Erythroblast (primary cell): ENCODE data around the gene CHRDL1.
"Not testable (repeated sequence)": the region's sequence is repeated elsewhere in the genome, so short reads cannot be mapped to it uniquely, and the experiment has no call there.

Experiments used
- DNase-seq, 2 experiments: peaks; one replicate each; lab custom pipeline; 2025; lab: John Stamatoyannopoulos, UW
- GATA1 ChIP-seq: IDR thresholded peaks from 2 replicates; pipeline ENCODE4 v1.6.1; 2011; ENCODE audit warnings: low read depth, mild to moderate bottlenecking, control low read depth, low read length, moderate library complexity
- POLR2A ChIP-seq: IDR thresholded peaks from 2 replicates; pipeline ENCODE4 v1.6.1; 2011; ENCODE audit warnings: mild to moderate bottlenecking, low read length

Gene CHRDL1

DNA sequence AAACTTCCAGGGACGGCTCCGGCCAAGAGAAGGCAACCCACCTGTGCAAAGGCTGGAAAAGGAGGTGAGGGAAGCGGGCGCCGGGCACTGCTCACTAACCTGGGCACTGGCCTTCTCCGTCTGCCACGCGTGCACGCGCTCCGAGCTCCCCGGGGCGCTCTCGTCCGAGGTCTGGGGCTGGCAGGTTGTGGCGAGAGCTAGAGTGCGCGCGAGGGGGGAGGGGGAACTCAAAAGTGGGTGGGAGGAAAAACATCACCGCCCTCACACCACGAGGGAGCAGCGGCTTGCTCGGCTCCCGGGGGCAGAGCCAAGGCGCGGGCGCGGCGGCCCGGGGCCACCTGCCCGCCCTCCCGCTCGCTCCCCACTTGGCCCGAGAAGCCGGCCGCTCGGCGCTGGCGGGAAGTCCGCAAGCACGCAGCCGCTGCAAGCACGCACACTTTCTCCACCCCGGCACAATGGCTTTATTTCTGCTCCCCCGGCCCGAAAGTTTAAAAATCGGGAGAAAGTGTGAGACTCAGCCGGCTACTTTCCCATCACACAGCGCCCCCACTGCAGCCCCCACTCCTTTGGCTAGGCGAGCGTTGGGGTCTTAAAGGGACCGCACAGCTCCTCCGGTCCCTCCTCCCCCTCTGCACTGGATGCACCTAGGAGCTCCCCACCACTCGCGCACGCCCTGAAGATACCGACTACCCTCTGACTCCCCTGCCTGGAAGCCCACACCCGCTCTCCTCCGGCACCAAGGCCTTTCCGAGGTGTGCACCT is at the start of gene CHRDL1:
CHRDL1 (minus strand) TSS at position 173 of the 762 bp plus-strand sequence. CDS start 3,636 bp downstream, outside the sequence.
- no peak for TF ChIP-seq GATA1
- TF ChIP-seq POLR2A, result no peak

GRCh38 chrX:110836982-110837381 is 41.4 kb upstream of the CHRDL1 start:
- TF ChIP-seq POLR2A, result no peak
- TF ChIP-seq GATA1, result no peak
- DNase-seq, result no peak

More for the DNA sequence above, at the start of gene CHRDL1:
- DNase-seq, result no peak

DNA sequence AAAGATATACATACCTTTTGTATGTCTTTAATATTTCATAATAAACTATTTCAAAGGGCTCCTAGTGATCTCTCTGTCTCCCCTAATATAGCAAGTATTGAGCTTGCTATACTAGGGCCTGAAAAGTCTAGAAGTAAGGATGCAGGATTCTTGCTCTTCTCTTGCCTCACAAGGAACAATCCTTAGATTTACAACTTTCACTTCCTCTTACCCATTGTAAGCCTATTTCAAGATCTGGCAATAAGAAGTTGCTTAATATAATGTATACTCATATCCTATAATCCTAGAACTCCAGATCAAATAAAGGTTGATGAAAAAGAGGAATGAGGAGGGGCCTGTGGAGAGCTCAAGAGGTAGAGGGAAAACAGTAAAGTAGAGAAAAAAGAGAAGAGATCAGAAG is 40.8 kb upstream of the CHRDL1 start:
- TF ChIP-seq GATA1, result no peak
- TF ChIP-seq POLR2A, result no peak
- no peak for DNase-seq

GRCh38 chrX:110836001-110836400 is 40.4 kb upstream of the CHRDL1 start:
- no peak for DNase-seq
- TF ChIP-seq GATA1, result no peak
- no peak for TF ChIP-seq POLR2A

GRCh38 chrX:110825972-110826371 is 30.4 kb upstream of the CHRDL1 start:
- DNase-seq, result no peak
- TF ChIP-seq GATA1, result no peak
- no peak for TF ChIP-seq POLR2A

GRCh38 chrX:110816543-110816942 is 20.9 kb upstream of the CHRDL1 start:
- DNase-seq, result not testable (repeated sequence)

- TF ChIP-seq POLR2A, result no peak
- TF ChIP-seq GATA1, result no peak
- no peak for DNase-seq
These were observed 10.5 kb upstream of the CHRDL1 start for GRCh38 chrX:110806145-110806544.

DNA sequence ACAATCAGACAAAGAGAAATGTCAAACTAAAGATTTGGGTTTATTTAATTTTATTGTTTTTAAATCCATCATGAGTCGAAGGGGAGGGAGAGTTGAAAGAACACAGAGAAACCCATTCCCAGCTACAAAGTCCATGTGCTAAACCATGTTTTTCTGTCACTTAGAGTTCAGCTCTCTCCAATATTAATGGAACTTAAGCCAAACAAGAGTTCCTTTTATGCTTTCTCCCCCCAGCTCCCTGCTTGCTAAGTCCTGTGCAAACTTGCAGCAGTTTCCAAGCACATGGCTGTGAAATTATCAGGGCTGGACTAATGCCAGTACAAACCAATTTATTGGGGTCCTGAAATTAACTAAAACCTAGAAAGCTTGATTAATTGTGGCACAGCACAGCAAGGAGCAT is 9.7 kb upstream of the CHRDL1 start:
- no peak for DNase-seq
- TF ChIP-seq GATA1 (no peak), POLR2A (no peak)

GRCh38 chrX:110804446-110804845 is 8.8 kb upstream of the CHRDL1 start:
- TF ChIP-seq GATA1, result no peak
- TF ChIP-seq POLR2A, result no peak

DNA sequence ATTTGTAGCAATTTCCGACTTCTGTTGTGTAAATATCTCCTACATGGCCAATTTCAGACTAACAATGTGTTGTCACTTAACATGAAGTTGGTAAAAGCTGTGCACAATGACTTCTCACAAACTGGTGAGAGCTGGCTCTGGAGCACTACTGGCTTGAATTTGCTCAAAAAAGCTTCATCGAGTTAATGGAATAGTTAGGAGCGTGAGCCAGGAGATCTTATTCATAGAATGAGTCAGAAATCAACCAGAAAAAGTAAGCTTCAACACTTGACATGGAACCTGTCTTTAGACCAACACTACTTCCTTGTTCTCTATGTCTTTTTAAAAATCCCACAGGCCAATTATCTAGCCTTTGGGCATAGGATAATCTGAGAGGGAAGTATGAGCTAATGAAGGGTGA is 7.9 kb upstream of the CHRDL1 start:
- DNase-seq, result no peak
- TF ChIP-seq GATA1, result no peak
- no peak for TF ChIP-seq POLR2A

More at GRCh38 chrX:110804446-110804845, 8.8 kb upstream of the CHRDL1 start:
- DNase-seq, result no peak

DNA sequence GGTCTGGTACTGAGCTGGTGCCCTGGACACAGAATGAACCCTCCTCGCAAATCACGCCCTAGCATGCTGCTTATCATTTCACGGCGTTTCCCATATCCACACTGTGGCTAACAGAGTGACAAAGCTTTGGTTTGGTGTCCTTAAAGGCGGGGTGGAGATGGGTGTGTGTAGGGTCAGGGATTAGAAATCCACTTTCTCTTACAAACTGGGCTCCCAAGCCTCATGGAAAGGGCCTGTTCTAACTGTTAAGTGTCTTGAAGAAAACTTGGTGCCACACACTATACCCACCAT is 735 bp upstream of the CHRDL1 start:
- DNase-seq, result no peak
- no peak for TF ChIP-seq POLR2A
- TF ChIP-seq GATA1, result no peak

- DNase-seq, result no peak
- TF ChIP-seq POLR2A, result no peak
- TF ChIP-seq GATA1, result no peak
These were observed 1.0 kb downstream of the CHRDL1 start for GRCh38 chrX:110794601-110795000.

DNA sequence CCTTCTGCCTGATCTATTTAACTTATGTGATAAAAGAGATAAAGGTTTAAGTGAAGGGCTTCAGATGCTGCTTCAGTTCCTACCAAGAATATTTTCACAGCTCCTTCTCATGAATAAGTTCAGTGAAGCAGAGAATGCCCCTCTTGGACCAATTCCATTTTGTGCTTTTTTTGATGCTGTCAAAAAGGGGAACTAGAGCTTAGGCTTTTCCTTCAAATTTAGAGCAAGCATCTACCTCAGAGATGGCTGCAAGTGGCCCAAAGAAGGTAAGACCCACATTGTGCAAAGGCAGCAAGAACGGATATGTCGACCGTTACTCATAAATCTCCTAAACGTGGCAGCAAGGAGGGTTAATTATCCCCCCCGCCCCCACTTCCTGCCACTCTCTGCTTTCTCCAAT is 4.5 kb downstream of the CHRDL1 start:
- TF ChIP-seq POLR2A (no peak), GATA1 (no peak)
- DNase-seq, result no peak

- no peak for DNase-seq
These were observed 9.1 kb downstream of the CHRDL1 start for GRCh38 chrX:110786486-110786885.

DNA sequence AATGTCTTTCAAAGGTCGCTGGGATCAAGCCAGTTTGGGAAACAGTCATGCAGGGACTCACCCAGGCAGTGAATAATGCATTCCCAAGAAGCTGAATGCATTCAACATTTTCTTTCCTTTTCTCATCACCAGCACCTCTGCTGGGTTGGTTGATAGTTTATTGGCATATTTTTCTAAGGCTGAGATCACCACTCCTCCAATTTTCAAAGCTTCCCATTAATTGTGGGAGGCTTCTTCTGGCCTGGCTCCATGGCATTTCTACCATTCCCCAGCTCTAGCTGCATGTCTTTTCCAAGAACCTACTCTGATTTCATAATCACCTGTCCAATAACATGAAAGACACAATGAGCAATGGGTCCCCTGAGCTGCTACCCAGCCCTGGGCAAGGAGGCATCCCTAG is 35.8 kb downstream of the CHRDL1 start:
- TF ChIP-seq GATA1, result no peak
- TF ChIP-seq POLR2A, result no peak
- DNase-seq, result no peak

More at GRCh38 chrX:110786486-110786885, 9.1 kb downstream of the CHRDL1 start:
- TF ChIP-seq GATA1, result no peak
- TF ChIP-seq POLR2A, result no peak

DNA sequence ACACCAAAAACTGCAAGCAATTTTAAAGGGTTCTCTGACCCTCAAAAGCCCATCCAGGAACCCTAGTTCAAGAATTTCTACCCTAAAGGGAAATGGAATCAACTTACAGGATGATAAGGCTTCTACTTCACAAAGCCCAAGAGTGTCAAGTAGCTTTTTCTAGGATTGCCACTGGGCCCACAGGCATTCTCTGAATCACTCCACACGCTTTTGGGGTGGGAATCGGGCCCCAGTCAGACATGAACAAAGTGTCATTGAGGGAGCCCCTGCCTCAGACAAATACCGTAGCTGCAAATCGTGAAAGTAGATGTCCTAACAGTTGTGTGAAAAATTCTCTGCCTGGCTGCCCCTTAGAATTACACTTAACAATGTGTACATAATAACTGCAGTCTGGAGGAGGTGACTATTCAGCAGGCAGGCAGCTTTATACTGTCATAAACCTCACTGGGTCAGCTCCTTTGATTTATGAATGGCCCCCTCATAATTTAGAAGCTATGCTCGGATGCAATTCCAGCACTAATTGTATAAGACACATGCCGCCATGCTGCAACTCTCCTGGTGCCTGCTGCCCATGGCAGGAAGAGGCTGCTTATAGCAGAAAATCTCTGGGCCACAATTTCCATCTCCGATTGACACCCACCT is 36.7 kb downstream of the CHRDL1 start:
- no peak for TF ChIP-seq GATA1
- TF ChIP-seq POLR2A, result no peak
- DNase-seq, result no peak

GRCh38 chrX:110755611-110756010 is 40.0 kb downstream of the CHRDL1 start:
- no peak for DNase-seq
- TF ChIP-seq GATA1, result no peak
- TF ChIP-seq POLR2A, result no peak
